Measurements from ENCODE around the gene IPCEF1.

The IPCEF1 gene

DNA sequence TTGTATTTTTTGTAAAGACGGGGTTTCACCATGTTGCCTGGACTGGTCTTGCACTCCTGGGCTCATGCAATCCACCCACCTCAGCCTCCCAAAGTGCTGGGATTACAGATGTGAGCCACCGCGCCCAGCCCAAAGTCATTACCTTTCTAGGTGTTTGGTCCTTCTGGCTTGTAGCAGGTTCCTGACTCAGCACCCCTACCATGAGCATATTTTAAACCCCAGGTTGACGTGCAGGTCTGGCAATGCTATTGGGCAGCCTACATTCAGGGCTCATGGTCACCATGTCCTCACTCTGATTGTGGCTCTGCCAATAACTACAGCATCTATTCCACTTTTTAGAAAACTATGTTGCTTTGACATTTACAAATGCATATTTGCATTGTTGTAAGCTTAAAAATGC lies 59.4 kb downstream of the IPCEF1 start:
- no peak for DNase-seq

DNA sequence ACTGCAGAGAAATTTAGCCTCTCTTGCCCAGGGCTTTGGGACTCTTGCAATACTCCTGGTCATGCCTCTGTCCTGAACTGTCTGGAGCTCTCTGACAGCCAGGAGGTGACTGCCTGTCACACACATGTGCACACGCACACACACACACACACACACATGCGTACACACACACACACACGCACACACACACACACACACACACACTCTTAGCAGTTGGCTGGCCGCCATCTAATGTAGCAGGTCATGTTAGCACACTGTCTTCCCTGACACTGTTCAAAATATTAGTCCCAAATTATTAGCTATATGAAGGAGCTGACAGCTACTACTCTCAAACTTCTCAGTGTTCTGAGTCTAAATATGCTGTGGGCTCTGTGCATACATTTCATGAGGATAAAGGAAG lies 60.9 kb downstream of the IPCEF1 start:
- no peak for DNase-seq

DNA sequence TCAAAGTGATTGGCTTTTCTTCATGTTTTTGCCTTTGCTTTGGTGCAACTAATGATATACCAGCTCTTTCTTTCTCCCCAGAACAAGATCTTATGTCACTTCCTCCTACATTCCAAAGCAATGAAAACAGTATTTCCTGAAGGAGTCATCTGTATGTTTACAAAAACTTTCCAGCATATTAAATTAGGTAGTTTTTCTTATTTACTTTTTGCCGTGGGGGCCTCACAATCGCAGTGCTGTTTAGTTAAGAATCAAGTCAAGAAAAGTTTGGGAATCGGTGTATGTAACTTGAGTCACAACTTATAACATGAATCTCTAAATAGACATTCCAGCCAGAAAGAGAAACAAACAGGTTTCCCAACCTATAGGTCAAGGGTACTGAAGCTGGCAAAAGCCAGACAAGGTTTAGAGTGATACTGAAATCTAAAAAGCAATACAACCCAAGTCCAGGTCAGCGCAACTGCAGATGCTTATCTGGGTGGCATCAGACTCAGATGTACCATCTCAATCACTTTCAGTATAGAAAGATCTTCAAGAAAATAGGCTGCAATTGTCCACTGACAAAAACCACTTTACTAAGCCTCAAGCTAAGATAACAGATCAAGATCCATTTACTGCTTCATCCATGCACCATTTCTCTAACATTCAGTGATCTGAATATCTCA lies 63.6 kb downstream of the IPCEF1 start:
- DNase-seq, result no peak

DNA sequence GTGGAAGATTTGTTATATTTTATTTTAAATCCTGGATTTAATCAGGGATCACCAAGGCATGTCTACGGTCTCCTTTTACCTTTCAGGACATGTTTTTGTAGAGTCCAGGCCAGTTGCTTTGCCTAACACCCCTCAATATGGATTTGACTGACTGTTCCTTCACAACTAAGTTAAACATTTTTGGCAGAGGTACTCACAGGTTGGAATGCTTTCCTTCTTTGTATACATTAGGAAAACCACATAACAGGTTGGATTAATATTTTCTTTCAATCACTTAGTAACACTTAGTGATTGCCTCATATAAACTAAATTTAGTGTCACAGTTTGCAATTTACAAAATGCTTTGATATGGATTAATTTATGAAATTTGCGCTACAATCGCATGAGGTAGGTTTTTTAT lies 64.5 kb downstream of the IPCEF1 start:
- no peak for DNase-seq

DNA sequence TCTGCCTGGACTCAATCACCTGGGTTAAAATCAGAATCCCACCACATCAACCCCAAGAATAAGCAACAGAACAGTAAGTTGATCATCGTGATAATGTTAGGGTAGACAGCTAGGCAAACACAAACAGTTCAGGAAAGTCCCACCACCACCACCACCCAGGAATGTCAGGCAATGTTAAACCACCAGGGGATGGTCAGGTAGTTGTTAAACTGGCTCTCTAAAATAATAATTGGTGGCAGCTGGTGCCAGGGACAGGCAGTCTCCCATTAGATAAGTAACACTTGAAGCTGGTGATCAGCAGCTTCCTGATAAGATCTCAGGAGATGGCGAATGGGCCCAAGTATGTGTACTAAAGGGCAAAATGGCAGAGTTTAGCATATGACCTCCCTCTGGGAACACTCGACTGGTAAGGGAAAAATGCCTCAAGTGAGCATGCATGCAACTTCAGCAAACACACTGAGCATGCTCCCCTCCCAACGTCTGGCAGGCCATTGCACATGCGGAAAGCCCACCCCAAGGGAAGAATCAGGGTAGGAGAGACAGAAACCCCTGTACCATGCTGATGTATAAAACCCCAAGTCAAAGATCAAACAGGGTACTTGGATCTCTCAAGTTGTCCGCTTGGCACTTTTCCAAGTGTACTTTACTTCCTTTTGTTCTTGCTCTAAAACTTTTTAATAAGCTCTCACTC lies 66.6 kb downstream of the IPCEF1 start:
- no peak for DNase-seq

DNA sequence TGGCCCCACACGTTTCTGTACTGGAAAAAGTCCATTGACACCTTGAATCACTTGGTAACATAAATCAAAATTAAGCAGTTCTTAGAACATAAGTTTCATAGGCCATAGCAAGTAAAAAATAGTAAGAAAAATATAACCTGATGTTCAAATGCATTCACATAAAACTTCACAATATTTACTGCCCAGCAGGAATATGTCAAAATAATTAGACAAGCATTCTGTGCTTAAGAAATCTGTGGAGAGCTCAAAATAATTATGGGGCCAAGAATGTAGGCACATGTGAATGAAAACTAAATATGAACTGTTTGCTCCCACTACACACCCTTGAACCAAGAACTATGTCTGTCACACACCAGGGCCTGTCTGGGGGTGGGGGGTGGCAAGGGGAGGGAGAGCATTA lies 70.8 kb downstream of the IPCEF1 start:
- DNase-seq, result no peak

DNA sequence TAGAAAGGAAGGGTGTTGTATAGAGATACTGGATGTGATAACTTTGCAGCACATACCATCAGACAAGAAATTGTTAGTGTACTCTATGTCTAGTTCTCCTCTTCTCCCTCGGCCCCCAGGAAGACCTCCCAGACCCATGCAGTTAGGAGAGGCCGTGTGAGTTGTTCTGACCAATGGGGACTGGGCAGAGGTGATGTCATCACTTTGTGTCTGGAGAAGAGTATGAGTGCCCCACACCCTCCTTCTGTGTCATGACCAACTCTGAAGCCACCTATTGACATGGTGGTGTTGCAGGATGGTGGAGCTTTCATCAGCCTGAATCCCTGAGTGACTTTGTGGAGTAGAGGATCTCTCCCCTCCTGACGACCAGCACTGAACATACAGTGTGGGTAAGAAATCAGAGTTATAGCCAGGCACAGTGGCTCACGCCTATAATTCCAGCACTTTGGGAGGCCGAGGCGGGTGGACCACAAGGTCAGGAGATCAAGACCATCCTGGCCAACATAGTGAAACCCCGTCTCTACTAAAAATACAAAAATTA lies 72.2 kb downstream of the IPCEF1 start:
- DNase-seq, result no peak

DNA sequence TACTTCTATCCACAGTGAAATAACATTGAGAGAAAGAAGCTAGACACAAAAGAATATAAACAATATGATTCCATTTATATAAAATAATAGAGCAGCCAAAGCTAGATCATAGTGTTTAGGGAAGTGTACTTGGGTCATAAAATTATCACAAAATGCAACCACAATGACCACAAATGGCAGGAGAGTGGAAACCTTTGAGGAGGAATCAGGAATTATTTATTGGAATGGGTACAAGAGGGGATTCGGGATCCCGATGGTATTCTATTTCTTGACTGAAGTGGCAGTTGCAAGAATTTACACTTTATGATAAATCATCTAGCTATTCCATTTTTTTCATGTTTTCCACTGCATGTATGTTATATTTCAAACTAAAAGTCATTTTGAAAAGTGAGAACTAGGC lies 76.1 kb downstream of the IPCEF1 start:
- DNase-seq, result no peak

DNA sequence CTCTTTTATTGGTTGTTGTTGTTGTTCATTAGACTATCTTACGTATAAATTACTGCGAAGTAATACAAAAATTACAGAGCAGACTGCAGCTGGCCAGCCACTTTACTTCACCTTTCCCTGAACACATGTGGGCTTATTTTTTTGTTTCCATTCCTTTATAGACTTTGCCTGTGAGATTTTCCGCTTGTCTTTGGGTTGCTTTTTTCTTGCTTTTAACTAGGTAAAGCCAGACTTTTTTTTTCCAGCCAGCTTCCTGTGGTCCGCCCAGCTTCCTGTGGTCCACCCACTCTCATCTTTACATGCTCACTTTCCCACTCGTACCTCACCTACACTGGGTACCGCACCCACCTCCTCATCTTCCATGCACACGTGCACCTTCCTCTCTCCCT lies 79.0 kb downstream of the IPCEF1 start:
- no peak for DNase-seq

DNA sequence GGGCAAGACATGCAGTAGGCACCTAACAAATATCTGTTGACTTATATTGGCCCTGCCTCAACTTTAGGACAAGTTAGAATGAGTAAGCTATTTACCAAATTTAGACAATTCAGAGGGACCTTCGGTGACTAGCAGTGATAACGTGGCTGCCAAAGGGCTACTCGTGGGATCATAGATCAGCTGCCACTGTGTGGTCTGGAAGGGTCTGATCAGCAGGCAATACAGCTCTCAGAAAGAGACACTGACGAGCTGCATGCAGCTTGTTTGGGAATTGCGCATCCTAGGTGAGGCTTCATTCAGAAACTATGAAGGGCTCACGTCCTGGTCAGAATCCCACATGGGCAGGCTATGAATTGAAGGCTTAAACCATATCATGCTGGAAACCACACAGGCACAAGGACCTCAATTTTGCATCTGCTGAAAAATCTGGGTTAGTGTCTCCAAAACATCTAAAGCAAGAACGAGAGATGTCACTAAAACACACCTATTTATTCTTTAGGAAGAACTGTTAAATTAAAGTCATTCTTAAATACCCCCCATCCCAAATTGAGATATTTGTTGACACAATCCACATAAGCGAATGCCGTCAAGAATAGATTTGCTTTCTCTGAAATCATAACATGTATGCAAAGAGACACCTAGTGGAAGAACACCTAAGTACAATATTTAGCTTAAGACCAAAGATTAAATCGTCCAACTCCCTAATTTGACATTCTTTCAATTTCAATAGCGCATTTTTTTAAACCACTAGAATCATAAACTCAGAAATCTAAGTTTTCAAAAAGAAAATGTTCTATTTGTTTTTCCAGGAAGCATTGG lies 79.6 kb downstream of the IPCEF1 start:
- DNase-seq, result peak in 1 of 51 donors; percentile 34

DNA sequence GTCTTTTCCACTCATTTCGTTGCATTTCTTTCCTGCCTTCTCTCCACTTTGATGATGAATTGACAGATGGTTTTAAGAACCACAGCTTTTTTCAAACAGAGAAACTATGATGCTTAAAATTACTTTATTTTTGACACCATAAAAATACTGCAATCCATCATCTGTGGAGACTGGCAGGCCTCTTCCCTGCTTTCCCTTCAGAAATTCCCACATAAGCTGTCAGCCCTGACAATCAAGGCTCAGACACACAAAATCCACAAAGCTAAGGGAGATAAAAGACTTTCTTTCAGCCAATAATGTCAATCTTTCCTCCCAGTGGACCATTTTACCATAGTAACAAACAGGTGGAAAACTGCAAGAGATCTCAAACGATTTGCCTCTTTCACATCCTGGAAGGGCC lies 82.4 kb downstream of the IPCEF1 start:
- DNase-seq, result no peak

DNA sequence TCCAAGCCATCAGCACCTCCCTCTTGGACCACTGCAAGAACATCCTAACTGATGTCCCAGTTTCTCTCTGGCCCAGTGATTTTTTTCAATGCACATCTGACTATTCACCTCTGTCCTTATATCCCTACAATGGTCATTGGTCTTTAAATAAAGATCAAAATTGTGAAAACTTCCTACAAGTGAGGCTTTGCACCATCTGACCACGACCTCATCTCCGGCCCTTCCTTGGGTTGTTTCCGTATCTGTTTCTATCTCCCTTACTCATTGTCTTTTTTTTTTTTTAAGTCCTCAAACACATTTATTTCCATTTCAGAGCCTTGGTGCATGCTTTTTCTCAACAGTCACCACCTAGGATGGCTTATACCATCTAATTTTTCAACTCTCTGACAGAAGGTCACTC lies 88.1 kb downstream of the IPCEF1 start:
- no peak for DNase-seq

DNA sequence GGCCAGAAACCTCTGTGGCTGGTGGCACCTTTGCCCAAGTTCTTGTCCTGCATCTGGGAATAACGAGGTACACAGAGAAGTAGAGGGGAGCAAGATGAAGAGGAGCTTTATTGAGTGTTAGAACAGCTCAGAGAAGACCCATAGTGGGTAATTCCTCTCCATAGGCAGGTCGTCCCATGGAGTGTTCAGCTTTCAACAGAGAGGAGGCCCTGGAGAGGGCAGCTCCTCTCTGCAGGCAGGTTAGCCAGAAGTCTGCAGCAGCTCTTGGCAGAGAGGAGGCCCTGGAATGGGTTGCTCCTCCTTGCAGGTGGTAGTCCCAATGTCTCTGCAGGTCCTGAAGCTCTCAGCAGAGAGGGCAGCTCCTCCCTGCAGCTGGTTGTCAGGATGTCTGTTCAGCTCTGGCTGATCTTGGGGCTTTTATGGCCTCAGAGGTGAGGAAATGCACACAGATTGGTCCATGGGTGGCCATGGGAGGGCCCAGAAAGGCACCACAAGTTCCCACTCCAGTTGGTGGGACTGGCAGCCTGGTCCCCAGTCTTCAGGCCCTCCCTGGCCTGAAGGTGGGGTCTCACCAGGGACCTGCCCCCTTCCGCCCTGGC lies 89.0 kb downstream of the IPCEF1 start:
- peak in 1 of 51 donors; percentile 9 for DNase-seq

DNA sequence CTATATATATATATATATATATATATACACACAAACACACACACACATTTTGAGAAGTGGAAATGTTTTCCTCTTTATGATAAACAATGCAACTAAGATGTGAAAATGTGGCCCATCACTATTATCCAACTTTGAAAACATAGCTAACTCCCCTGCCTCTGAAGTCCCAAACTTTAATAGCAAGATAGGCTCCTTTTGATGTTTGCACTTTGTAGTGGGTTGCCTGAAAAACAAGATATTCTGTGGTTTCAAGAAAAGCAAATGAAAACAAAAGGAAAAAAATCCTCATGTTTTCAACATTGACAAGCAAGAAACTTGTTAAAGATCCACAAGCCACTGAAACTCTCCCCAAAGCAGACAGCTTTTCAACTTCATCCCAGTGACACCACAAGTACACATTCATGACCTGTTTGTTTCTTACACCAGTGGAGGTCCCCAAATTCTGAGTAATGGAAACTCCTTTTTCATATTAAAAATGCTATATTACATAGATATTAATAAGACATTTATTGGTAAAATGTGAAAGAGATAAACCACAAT lies 90.0 kb downstream of the IPCEF1 start:
- no peak for DNase-seq

DNA sequence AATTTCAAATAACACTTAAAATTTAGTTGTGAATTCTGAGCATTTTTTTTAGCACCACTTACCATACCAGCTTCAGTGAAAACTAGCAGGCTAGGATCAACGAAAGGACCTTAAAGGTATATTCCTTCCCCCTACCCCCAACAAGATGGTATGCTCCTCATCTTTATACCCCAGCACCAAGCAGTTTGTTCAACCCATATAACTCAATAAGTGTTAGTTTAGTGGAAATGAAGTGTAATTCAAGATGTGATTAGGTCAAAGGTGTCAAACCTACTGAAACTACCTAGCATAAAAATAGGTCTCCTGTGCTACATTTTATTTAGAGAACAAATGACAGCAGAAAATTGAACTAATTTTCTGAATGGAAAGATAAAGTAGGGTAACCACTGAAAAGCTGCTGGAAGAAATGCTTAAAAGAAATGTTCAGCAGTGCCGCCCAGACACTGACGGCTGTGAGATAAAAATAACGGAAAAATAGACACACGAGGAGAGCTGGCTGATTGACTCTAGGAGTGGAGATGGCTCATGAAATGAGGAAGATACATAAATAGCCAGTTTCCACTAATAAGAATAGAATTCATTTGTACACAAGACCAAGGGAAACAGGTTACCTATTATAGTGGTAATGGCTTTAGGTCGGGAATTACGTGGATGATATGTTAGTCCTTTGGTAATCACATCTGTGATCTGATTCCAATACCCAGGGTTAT lies 94.8 kb downstream of the IPCEF1 start:
- no peak for DNase-seq

DNA sequence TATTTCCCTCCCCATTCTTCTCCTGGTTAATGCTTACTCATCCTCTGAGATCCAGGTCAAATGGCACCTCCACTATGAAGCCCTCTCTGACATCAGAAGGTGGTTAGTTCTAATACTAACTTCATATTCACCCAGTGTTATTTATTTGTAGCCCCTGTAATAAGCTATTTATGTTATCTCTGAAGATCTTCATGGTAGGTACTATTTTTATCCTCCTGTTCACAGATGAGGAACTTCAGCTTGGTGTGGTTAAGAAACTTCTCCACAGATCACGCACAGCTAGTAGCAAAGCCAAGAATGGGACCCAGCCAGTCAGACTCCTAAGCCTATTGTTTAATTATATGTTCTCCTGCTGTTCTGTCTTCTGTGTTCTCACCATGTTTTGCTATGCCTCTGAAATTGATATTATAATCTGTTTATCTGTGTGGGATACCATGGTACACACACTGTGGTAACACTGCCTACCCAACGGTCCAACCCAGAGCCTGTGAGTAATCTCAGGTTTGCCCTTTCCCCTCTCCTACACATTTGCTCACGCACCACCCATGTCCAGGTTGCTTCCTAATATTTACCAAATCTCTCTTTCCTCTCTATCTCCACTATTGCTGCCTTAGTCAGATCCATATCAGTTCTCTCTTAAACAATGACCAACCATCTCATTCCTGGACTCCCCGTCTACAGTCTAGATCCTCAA lies 98.4 kb downstream of the IPCEF1 start:
- DNase-seq, result no peak

DNA sequence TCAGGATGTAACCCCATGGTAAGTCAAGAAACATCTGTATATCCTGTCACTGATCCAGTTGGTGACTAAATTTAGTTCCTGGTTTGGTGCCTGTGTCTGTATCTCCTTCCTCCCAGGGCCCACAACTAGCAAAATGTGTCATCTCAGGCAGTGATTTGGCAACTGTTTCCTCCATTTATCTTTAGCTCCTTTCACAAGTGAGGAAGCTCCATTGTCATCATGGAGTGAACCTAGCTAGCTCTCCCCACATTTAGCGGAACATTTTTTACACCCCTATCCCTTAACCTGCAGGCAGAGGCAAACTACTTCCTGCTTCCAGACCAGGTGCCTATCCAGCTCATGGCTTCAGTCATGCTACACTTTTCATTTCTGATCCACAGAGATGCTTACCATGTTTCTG lies 99.5 kb downstream of the IPCEF1 start:
- DNase-seq, result peak in 2 of 51 donors; percentile 6 to 31

DNA sequence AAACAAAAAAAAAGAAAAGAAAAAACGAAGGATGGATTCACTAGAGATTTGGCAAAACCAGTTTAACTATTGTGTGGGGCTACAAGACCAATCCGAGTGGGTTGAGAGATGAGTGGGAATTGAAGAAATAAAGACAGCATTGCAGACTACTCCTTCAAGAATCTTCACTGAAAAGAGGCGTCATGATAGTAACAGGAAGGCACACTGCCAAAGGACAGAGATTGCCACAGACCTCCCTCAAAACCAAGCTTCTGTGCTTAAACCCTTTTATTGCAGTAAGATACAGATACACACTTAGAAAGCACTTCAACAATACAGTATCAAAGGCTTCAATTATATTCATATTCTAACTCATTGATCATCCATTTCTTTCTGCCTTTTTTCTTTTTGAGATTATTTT lies 103.9 kb downstream of the IPCEF1 start:
- no peak for DNase-seq

DNA sequence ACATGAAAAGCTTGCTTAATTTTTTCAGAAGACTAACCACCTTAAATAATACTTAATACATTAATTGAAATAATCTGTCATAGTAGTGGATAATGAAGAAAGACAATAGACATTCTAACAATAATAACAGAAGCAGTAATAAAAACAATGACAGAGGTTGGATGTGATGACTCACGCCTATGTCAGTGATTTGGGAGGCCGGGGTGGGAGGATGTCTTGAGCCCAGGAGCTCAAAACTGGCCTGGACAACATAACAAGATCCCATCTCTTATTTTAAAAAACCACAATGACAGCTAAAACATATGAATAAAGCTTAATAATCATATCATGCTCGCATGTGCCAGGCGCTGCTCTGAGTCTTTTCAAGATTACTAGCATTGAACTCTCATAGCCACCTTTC lies 105.5 kb downstream of the IPCEF1 start:
- DNase-seq, result no peak

All from hypothalamus (tissue), 51 donors.